HepG2 (cell line): ENCODE measurements around the gene ATAD3C. TPM values are rescaled to one million over a fixed set of nuclear protein-coding genes. Genes with fewer than 3 reads are reported as not detected.

Experiments
- ASH2L ChIP-seq: fragments of 300-600, 200-600 bp; sonication (generic); IDR thresholded peaks from 2 replicates; pipeline ENCODE4 v1.7.0; 2017; ENCODE audit warnings: low read depth, mild to moderate bottlenecking, moderate library complexity, mixed read lengths, low read length; ENCODE audit not compliant: insufficient read length
- HNRNPL ChIP-seq: fragments of 200-400 bp; formaldehyde crosslinking; IDR thresholded peaks from 2 replicates; pipeline ENCODE4 v1.6.1; 2017; ENCODE audit warnings: mild to moderate bottlenecking, low read depth, low read length
- KLF6 ChIP-seq: IDR thresholded peaks from 2 replicates; pipeline ENCODE4 v1.8.0; 2016; ENCODE audit warnings: missing biosample characterization, missing genetic modification reagents
- RAD51 ChIP-seq: fragments of 450-650 bp; IDR thresholded peaks from 2 replicates; pipeline ENCODE4 v1.6.1; 2016; ENCODE audit warnings: borderline replicate concordance
- RNF2 ChIP-seq: fragments of 450-650 bp; conservative IDR thresholded peaks from 2 replicates; pipeline ENCODE4 v1.6.1; 2016; ENCODE audit warnings: low read depth
- SP5 ChIP-seq: IDR thresholded peaks from 2 replicates; pipeline ENCODE4 v1.6.1; 2016; ENCODE audit warnings: low read depth, borderline replicate concordance
- SRF ChIP-seq: IDR thresholded peaks from 2 replicates; pipeline ENCODE4 v1.6.1; 2011; ENCODE audit warnings: mild to moderate bottlenecking, low read depth, low read length, moderate library complexity
- ZFP90 ChIP-seq: sonication (generic); formaldehyde crosslinking; IDR thresholded peaks from 2 replicates; pipeline ENCODE4 v1.8.0; 2022; ENCODE audit warnings: missing genetic modification reagents, mild to moderate bottlenecking, inconsistent platforms, borderline replicate concordance
- ZNF136 ChIP-seq: sonication (generic); formaldehyde crosslinking; IDR thresholded peaks from 2 replicates; pipeline ENCODE4 v1.8.1; 2022; ENCODE audit warnings: low read depth, mild to moderate bottlenecking, moderate library complexity, missing genetic modification reagents
- ZNF205 ChIP-seq: IDR thresholded peaks from 2 replicates; pipeline ENCODE4 v1.6.1; 2018; ENCODE audit warnings: missing biosample characterization, missing genetic modification reagents
- ZNF558 ChIP-seq: sonication (generic); formaldehyde crosslinking; IDR thresholded peaks from 2 replicates; pipeline ENCODE4 v1.9.0; 2022; ENCODE audit warnings: mild to moderate bottlenecking, missing genetic modification reagents, borderline replicate concordance
- polyA plus RNA-seq, 8 experiments: library from polyadenylated mRNA; depleted of rRNA in 3 of 8; stranded (reverse) in 7 of 8; unstranded in 1 of 8; fragments of >200 nt; fragmentation: Illumina TruSeq in 4 of 8; extraction: Trizol in 4 of 8; gene quantifications; 2 replicates each; pipeline versions ENCODE4 v1.2.1 to v1.2.3, GENCODE V29; 2011 to 2016; ENCODE audit warnings: low read depth in 4 of 8, missing spikeins in 1 of 8, mixed read lengths in 1 of 8; ENCODE audit not compliant: insufficient read depth in 1 of 8
- total RNA-seq, 5 experiments: library from RNA; depleted of rRNA; stranded (reverse); fragments of >200 nt; fragmentation: Illumina TruSeq; extraction: Trizol; gene quantifications; 2 replicates each; pipeline ENCODE4 v1.2.3, GENCODE V29; 2016; ENCODE audit warnings: low read depth in 1 of 5
- TF ChIP-seq, protein P1 (sequence below): sonication (generic); formaldehyde crosslinking; IDR thresholded peaks from 2 replicates; pipeline ENCODE4 v1.4.0; 2020; ENCODE audit warnings: missing genetic modification reagents
- TF ChIP-seq, protein P2 (sequence below), 2 experiments: sonication (generic) in 1 of 2; formaldehyde crosslinking in 1 of 2; IDR thresholded peaks; 2 replicates each; pipeline versions ENCODE4 v1.4.0 to v1.6.1; 2016 to 2020; ENCODE audit warnings: borderline replicate concordance in 1 of 2, low read depth in 1 of 2, mild to moderate bottlenecking in 1 of 2, missing genetic modification reagents in 1 of 2
- TF ChIP-seq, protein P3 (sequence below): IDR thresholded peaks from 2 replicates; pipeline ENCODE4 v1.6.1; 2016; ENCODE audit warnings: missing compliant biosample characterization, missing genetic modification reagents, borderline replicate concordance
- TF ChIP-seq, protein P4 (sequence below): sonication (generic); formaldehyde crosslinking; IDR thresholded peaks from 2 replicates; pipeline ENCODE4 v1.5.1; 2020; ENCODE audit warnings: mild to moderate bottlenecking, missing genetic modification reagents, moderate library complexity
- TF ChIP-seq, protein P5 (sequence below): sonication (generic); formaldehyde crosslinking; IDR thresholded peaks from 2 replicates; pipeline ENCODE4 v1.4.0; 2020; ENCODE audit warnings: low read depth, mild to moderate bottlenecking, missing genetic modification reagents

Gene ATAD3C
- total and polyA plus RNA-seq, 2 of the 13 experiments (the other 11 are each of a cell fraction or from before 2014, with no cell fraction given), result 2.4 to 3.2 TPM

DNA sequence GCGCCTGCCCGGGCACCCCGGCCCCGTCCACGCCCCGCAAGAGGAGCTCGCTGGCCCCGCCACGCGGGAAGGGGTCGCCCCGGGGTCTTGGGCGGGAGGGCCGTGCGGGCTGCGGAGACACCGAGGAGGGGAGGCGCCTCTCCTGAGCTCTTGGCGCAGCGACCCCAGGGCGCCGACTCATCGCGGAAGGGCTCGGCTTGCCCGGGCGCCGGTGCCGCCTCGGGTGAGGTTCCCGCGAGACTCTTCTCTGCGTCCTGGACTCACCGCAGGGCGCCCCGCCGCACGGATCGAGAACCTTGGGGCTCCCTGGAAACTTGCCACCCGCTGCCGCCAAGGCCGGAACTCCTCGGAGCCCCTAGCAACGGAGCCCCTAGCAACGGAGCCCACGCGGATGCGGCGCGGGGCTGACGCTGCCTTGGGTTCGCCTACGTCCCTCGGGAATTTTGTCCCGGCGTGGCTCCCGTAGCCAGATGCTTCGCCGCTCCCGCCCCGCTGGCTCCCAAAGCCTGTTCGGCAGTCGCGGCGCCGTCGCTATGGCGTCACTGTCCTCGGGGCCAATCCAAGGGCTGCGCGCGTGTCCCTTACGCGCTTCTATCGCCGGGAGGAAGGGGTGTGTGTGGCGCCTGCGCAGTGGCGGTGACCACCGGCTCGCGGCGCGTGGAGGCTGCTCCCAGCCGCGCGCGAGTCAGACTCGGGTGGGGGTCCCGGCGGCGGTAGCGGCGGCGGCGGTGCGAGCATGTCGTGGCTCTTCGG lies 62.2 kb downstream of the ATAD3C start, which contains the start of gene ATAD3A (continued):
- TF ChIP-seq, protein P1, sequence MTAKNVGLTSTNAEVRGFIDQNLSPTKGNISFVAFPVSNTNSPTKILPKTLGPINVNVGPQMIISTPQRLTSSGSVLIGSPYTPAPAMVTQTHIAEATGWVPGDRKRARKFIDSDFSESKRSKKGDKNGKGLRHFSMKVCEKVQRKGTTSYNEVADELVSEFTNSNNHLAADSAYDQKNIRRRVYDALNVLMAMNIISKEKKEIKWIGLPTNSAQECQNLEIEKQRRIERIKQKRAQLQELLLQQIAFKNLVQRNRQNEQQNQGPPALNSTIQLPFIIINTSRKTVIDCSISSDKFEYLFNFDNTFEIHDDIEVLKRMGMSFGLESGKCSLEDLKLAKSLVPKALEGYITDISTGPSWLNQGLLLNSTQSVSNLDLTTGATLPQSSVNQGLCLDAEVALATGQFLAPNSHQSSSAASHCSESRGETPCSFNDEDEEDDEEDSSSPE (CRISPR knock-in tag), result peak; percentile 96
- TF ChIP-seq KLF6 (no peak), ZFP90 (CRISPR knock-in tag) (peak; percentile 52; the same call in 1 of the 2 replicates), ZNF205 (CRISPR knock-in tag) (0 out of 2 replicates have a peak, but pooled peaks have one; percentile 45), SRF (peak; percentile 57; the same call in 1 of the 2 replicates), ZNF136 (CRISPR knock-in tag) (0 out of 2 replicates have a peak, but pooled peaks have one; percentile 65), SP5 (CRISPR knock-in tag) (peak; percentile 50; the same call in 1 of the 2 replicates), ASH2L (peak; percentile 93), RAD51 (no peak), HNRNPL (peak; percentile 29; the same call in 1 of the 2 replicates), RNF2 (peak; percentile 72; the same call in 1 of the 2 replicates), ZNF558 (CRISPR knock-in tag) (no peak)
- TF ChIP-seq, protein P2, sequence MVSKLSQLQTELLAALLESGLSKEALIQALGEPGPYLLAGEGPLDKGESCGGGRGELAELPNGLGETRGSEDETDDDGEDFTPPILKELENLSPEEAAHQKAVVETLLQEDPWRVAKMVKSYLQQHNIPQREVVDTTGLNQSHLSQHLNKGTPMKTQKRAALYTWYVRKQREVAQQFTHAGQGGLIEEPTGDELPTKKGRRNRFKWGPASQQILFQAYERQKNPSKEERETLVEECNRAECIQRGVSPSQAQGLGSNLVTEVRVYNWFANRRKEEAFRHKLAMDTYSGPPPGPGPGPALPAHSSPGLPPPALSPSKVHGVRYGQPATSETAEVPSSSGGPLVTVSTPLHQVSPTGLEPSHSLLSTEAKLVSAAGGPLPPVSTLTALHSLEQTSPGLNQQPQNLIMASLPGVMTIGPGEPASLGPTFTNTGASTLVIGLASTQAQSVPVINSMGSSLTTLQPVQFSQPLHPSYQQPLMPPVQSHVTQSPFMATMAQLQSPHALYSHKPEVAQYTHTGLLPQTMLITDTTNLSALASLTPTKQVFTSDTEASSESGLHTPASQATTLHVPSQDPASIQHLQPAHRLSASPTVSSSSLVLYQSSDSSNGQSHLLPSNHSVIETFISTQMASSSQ (IDR thresholded peaks at IDR 0.05; ENCODE audit: low read depth), result no peak
- TF ChIP-seq, protein P2 (CRISPR knock-in tag; IDR thresholded peaks at IDR 0.05; ENCODE audit: borderline replicate concordance), result peak; percentile 68; the same call in 1 of the 2 replicates
- TF ChIP-seq, protein P3, sequence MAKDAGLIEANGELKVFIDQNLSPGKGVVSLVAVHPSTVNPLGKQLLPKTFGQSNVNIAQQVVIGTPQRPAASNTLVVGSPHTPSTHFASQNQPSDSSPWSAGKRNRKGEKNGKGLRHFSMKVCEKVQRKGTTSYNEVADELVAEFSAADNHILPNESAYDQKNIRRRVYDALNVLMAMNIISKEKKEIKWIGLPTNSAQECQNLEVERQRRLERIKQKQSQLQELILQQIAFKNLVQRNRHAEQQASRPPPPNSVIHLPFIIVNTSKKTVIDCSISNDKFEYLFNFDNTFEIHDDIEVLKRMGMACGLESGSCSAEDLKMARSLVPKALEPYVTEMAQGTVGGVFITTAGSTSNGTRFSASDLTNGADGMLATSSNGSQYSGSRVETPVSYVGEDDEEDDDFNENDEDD, result peak; percentile 97
- TF ChIP-seq, protein P4, sequence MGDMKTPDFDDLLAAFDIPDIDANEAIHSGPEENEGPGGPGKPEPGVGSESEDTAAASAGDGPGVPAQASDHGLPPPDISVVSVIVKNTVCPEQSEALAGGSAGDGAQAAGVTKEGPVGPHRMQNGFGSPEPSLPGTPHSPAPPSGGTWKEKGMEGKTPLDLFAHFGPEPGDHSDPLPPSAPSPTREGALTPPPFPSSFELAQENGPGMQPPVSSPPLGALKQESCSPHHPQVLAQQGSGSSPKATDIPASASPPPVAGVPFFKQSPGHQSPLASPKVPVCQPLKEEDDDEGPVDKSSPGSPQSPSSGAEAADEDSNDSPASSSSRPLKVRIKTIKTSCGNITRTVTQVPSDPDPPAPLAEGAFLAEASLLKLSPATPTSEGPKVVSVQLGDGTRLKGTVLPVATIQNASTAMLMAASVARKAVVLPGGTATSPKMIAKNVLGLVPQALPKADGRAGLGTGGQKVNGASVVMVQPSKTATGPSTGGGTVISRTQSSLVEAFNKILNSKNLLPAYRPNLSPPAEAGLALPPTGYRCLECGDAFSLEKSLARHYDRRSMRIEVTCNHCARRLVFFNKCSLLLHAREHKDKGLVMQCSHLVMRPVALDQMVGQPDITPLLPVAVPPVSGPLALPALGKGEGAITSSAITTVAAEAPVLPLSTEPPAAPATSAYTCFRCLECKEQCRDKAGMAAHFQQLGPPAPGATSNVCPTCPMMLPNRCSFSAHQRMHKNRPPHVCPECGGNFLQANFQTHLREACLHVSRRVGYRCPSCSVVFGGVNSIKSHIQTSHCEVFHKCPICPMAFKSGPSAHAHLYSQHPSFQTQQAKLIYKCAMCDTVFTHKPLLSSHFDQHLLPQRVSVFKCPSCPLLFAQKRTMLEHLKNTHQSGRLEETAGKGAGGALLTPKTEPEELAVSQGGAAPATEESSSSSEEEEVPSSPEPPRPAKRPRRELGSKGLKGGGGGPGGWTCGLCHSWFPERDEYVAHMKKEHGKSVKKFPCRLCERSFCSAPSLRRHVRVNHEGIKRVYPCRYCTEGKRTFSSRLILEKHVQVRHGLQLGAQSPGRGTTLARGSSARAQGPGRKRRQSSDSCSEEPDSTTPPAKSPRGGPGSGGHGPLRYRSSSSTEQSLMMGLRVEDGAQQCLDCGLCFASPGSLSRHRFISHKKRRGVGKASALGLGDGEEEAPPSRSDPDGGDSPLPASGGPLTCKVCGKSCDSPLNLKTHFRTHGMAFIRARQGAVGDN (CRISPR knock-in tag), result peak; percentile 83
- TF ChIP-seq, protein P5, sequence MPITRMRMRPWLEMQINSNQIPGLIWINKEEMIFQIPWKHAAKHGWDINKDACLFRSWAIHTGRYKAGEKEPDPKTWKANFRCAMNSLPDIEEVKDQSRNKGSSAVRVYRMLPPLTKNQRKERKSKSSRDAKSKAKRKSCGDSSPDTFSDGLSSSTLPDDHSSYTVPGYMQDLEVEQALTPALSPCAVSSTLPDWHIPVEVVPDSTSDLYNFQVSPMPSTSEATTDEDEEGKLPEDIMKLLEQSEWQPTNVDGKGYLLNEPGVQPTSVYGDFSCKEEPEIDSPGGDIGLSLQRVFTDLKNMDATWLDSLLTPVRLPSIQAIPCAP (CRISPR knock-in tag), result no peak
